CD14-positive monocyte (primary cell): ENCODE measurements around the gene RELN. TPM values are rescaled to one million over a fixed set of nuclear protein-coding genes. Genes with fewer than 3 reads are reported as not detected.

Experiments
- DNase-seq, 3 donors: peaks; one replicate each; pipeline ENCODE4 v3.0.0-alpha.2; 2011 to 2022
- H2AFZ ChIP-seq: 2 replicates; pipeline ENCODE4 v1.6.0; 2012; ENCODE audit warnings: mild to moderate bottlenecking, low read depth, low read length, inconsistent platforms; ENCODE audit not compliant: insufficient read depth, poor library complexity, severe bottlenecking
- H3K27ac ChIP-seq, 2 donors: 1 replicate in 1 of 2; 2 replicates in 1 of 2; pipeline ENCODE4 v1.5.1; 2012 to 2013; ENCODE audit warnings: low read length in 2 of 2, control low read depth in 1 of 2, inconsistent platforms in 1 of 2, low read depth in 1 of 2, mild to moderate bottlenecking in 1 of 2
- H3K27me3 ChIP-seq, 2 donors: one replicate each; pipeline versions ENCODE4 v1.6.0 to v1.6.1; 2011 to 2013; ENCODE audit warnings: low read length in 2 of 2; ENCODE audit not compliant: control insufficient read depth in 2 of 2, insufficient read depth in 2 of 2
- H3K36me3 ChIP-seq, 2 donors: replicated peaks in 1 of 2; 1 replicate in 1 of 2; 2 replicates in 1 of 2; pipeline versions ENCODE4 v1.5.1 to v1.6.1; 2012 to 2013; ENCODE audit warnings: low read length in 2 of 2, control low read depth in 1 of 2, inconsistent platforms in 1 of 2, mild to moderate bottlenecking in 1 of 2; ENCODE audit not compliant: insufficient read depth in 2 of 2, control insufficient read depth in 1 of 2
- H3K4me1 ChIP-seq, 2 donors: 1 replicate in 1 of 2; 2 replicates in 1 of 2; pipeline versions ENCODE4 v1.5.1 to v1.6.1; 2012 to 2013; ENCODE audit warnings: low read length in 2 of 2, control low read depth in 1 of 2, inconsistent platforms in 1 of 2, mild to moderate bottlenecking in 1 of 2, moderate library complexity in 1 of 2; ENCODE audit not compliant: insufficient read depth in 2 of 2, control insufficient read depth in 1 of 2
- H3K4me2 ChIP-seq: replicated peaks from 2 replicates; pipeline ENCODE3; 2012; ENCODE audit warnings: low read length, moderate library complexity, mild to moderate bottlenecking; ENCODE audit not compliant: poor library complexity, severe bottlenecking; ENCODE audit errors: extremely low read depth
- H3K4me3 ChIP-seq, 3 experiments: fragments of 200-600 bp in 1 of 3; sonication (generic) in 1 of 3; replicated peaks in 1 of 3; 1 replicate in 2 of 3; 2 replicates in 1 of 3; pipeline ENCODE4 v1.5.1; 2011 to 2013; ENCODE audit warnings: low read length in 3 of 3, mild to moderate bottlenecking in 3 of 3, control low read depth in 2 of 3, low read depth in 2 of 3, inconsistent platforms in 1 of 3, moderate library complexity in 1 of 3
- H3K79me2 ChIP-seq: 2 replicates; pipeline ENCODE4 v1.6.0; 2012; ENCODE audit warnings: mild to moderate bottlenecking, control low read depth, inconsistent platforms, low read length, moderate library complexity; ENCODE audit not compliant: insufficient read depth
- H3K9ac ChIP-seq: 2 replicates; pipeline ENCODE4 v1.6.0; 2017; ENCODE audit warnings: low read length, mild to moderate bottlenecking; ENCODE audit not compliant: insufficient read depth, poor library complexity, severe bottlenecking
- H3K9me3 ChIP-seq, 2 donors: replicated peaks in 1 of 2; 1 replicate in 1 of 2; 2 replicates in 1 of 2; pipeline versions ENCODE4 v1.5.1 to v1.6.1; 2012 to 2013; ENCODE audit warnings: low read length in 2 of 2, control low read depth in 1 of 2; ENCODE audit not compliant: control insufficient read depth in 1 of 2, insufficient read depth in 1 of 2
- H4K20me1 ChIP-seq: 2 replicates; pipeline ENCODE4 v1.6.0; 2012; ENCODE audit warnings: mild to moderate bottlenecking, low read length, control low read depth, moderate library complexity; ENCODE audit not compliant: insufficient read depth
- H3K27ac Mint-ChIP-seq, 7 donors: one replicate each; pipeline ENCODE4 v1.8.0; 2020; ENCODE audit warnings: mild to moderate bottlenecking in 7 of 7, mixed read lengths in 7 of 7, moderate library complexity in 6 of 7, inconsistent platforms in 2 of 7
- H3K27me3 Mint-ChIP-seq, 3 donors: one replicate each; pipeline ENCODE4 v1.8.0; 2021 to 2022; ENCODE audit warnings: low read depth in 3 of 3, mild to moderate bottlenecking in 3 of 3, mixed read lengths in 3 of 3, moderate library complexity in 3 of 3, inconsistent platforms in 1 of 3
- H3K36me3 Mint-ChIP-seq, 2 donors: one replicate each; pipeline ENCODE4 v1.8.0; 2020; ENCODE audit warnings: mixed read lengths in 2 of 2, inconsistent platforms in 1 of 2, mild to moderate bottlenecking in 1 of 2
- H3K4me1 Mint-ChIP-seq: one replicate; pipeline ENCODE4 v1.8.0; 2020; ENCODE audit warnings: mild to moderate bottlenecking, mixed read lengths
- H3K4me3 Mint-ChIP-seq, 2 donors: one replicate each; pipeline ENCODE4 v1.8.0; 2020; ENCODE audit warnings: mild to moderate bottlenecking in 2 of 2, mixed read lengths in 2 of 2, moderate library complexity in 1 of 2
- H3K9me3 Mint-ChIP-seq, 7 donors: one replicate each; pipeline ENCODE4 v1.8.0; 2020 to 2022; ENCODE audit warnings: mixed read lengths in 7 of 7, mild to moderate bottlenecking in 6 of 7, moderate library complexity in 6 of 7, inconsistent platforms in 2 of 7
- WGBS: methylation state at CpG from one replicate; pipeline ENCODE4 v1.1.5; 2013; ENCODE audit warnings: missing lambda C conversion rate; ENCODE audit not compliant: insufficient coverage; 5-methylcytosine and 5-hydroxymethylcytosine counted together
- intact Hi-C, 2 donors: fragments of 100-400 bp; cut with micrococcal nuclease; formaldehyde crosslinking; loops; one replicate each; pipeline versions ENCODE4 v1.15.0 to v1.15.1; 2023
- polyA plus RNA-seq, 3 donors: library from polyadenylated mRNA; depleted of rRNA in 1 of 3; unstranded in 2 of 3; stranded (reverse) in 1 of 3; fragments of 300-500 nt in 2 of 3; fragments of >200 nt in 1 of 3; fragmentation: Illumina TruSeq in 2 of 3; gene quantifications; 1 replicate in 2 of 3; 2 replicates in 1 of 3; pipeline ENCODE4 v1.2.3, GENCODE V29; 2012 to 2021
- TF ChIP-seq, protein P1 (sequence below): fragments of 200-600 bp; IDR thresholded peaks from one replicate; pipeline ENCODE4 v1.8.0; 2022; ENCODE audit warnings: antibody characterized with exemption, mild to moderate bottlenecking

Gene RELN
- polyA plus RNA-seq, 3 donors = not detected

DNA sequence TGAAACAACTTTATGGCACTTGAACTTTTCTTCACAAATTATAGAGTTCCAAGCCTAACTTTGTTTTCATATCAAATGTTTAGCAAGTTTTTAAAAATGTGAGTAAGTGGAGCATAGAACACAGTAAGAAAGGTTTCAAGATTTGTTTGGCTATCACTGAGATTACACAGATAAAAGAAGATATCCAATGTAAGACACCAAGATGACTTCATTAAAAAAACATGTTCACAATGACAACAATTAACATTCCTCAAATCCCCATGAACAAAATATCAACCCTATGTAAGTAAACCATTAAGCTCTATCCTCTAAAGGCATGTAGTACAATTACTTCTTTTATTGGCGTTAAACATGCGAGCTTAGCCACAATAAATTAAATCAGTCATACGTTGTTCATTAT lies 129.7 kb downstream of the RELN start:
- Histone ChIP-seq H3K4me1 (no peaks in the 10 kb centered on the region), H3K36me3 (no peaks in the 10 kb centered on the region), H3K27me3 (no peaks in the 10 kb centered on the region), H2AFZ (no peak overlapping the region), H3K9ac (no peak overlapping the region), H3K27ac (no peak overlapping the region), H3K4me3 (no peak overlapping the region), H3K79me2 (no peaks in the 10 kb centered on the region), H3K4me2 (no peak overlapping the region), H4K20me1 (no peaks in the 10 kb centered on the region), H3K9me3 (no peaks in the 10 kb centered on the region)
- intact Hi-C loops = no loop called here
- Mint-ChIP-seq H3K36me3 (no peaks in the 10 kb centered on the region), H3K4me1 (no peaks in the 10 kb centered on the region), H3K4me3 (no peak overlapping the region), H3K27ac (no peak overlapping the region), H3K9me3 (peaks cover 0 to 8% (median 0%) of the 10 kb centered on the region in 7 donors), H3K27me3 (no peaks in the 10 kb centered on the region)
- no CpG with 5 or more reads among the region's 3 CpGs for WGBS
- TF ChIP-seq, protein P1, sequence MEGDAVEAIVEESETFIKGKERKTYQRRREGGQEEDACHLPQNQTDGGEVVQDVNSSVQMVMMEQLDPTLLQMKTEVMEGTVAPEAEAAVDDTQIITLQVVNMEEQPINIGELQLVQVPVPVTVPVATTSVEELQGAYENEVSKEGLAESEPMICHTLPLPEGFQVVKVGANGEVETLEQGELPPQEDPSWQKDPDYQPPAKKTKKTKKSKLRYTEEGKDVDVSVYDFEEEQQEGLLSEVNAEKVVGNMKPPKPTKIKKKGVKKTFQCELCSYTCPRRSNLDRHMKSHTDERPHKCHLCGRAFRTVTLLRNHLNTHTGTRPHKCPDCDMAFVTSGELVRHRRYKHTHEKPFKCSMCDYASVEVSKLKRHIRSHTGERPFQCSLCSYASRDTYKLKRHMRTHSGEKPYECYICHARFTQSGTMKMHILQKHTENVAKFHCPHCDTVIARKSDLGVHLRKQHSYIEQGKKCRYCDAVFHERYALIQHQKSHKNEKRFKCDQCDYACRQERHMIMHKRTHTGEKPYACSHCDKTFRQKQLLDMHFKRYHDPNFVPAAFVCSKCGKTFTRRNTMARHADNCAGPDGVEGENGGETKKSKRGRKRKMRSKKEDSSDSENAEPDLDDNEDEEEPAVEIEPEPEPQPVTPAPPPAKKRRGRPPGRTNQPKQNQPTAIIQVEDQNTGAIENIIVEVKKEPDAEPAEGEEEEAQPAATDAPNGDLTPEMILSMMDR = no peak
- no peak for DNase-seq

DNA sequence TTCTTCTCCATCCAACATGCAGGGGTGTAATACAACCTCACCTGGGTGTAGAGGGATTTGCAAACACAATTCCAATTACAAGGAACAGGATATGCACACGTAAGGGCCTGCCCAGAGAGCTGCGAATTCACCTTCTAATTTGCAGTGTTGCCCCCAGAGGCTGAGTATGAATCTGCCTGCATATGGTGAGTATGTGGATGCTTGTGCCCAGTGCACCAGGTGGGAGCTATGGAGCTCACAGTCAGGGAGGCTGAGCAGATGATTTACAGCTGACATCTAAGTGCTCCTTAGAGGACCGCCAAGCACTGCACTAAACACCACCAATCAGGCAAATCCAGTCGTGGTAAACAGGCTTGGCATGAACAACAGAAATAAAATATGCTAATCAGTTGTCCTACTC lies 132.0 kb downstream of the RELN start:
- Mint-ChIP-seq H3K4me3 (no peak overlapping the region), H3K4me1 (no peaks in the 10 kb centered on the region), H3K27ac (no peak overlapping the region), H3K9me3 (peaks cover 0 to 8% (median 0%) of the 10 kb centered on the region in 7 donors), H3K27me3 (no peaks in the 10 kb centered on the region), H3K36me3 (no peaks in the 10 kb centered on the region)
- Histone ChIP-seq H3K4me1 (no peaks in the 10 kb centered on the region), H3K4me3 (no peak overlapping the region), H3K27me3 (no peaks in the 10 kb centered on the region), H4K20me1 (no peaks in the 10 kb centered on the region), H3K79me2 (no peaks in the 10 kb centered on the region), H3K27ac (no peak overlapping the region), H3K9me3 (no peaks in the 10 kb centered on the region), H2AFZ (no peak overlapping the region), H3K4me2 (no peak overlapping the region), H3K36me3 (no peaks in the 10 kb centered on the region), H3K9ac (no peak overlapping the region)
- intact Hi-C loops = no loop called here
- no peak for DNase-seq
- 40% methylated on average over 2 of the region's 4 CpGs for WGBS
- TF ChIP-seq, protein P1 = no peak
